ENCODE data around the gene ANKRD6. TPM values are rescaled to one million over a fixed set of nuclear protein-coding genes. Genes with fewer than 3 reads are reported as not detected.

Gene ANKRD6
- total and polyA plus RNA-seq, 3 donors from 2014 or later, result 20.9 to 52.8 (median 29.8) TPM

- H3K36me3 ChIP-seq (ENCODE audit: low read depth, missing control alignments), result no peaks in the 10 kb centered on the region
- H3K9me3 ChIP-seq, result no peaks in the 10 kb centered on the region
- H3K4me1 ChIP-seq, result peaks cover 3% of the 10 kb centered on the region
- intact Hi-C loops (cut with DNase I; ENCODE audit: low total_unique reads), result no loop called here
- H3K27me3 ChIP-seq, result no peaks in the 10 kb centered on the region
- TF ChIP-seq POLR2A (IDR thresholded peaks at IDR 0.05) (no peak), CTCF (IDR thresholded peaks at IDR 0.05) (no peak)
- WGBS, 2 donors, result 96 to 97% methylated on average over 4 of the region's 4 CpGs
- no peak overlapping the region for H3K27ac ChIP-seq
- H3K4me3 ChIP-seq, result no peak overlapping the region
- DNase-seq, result no peak
These were observed 72.9 kb downstream of the ANKRD6 start for GRCh38 chr6:89505847-89506246.

DNA sequence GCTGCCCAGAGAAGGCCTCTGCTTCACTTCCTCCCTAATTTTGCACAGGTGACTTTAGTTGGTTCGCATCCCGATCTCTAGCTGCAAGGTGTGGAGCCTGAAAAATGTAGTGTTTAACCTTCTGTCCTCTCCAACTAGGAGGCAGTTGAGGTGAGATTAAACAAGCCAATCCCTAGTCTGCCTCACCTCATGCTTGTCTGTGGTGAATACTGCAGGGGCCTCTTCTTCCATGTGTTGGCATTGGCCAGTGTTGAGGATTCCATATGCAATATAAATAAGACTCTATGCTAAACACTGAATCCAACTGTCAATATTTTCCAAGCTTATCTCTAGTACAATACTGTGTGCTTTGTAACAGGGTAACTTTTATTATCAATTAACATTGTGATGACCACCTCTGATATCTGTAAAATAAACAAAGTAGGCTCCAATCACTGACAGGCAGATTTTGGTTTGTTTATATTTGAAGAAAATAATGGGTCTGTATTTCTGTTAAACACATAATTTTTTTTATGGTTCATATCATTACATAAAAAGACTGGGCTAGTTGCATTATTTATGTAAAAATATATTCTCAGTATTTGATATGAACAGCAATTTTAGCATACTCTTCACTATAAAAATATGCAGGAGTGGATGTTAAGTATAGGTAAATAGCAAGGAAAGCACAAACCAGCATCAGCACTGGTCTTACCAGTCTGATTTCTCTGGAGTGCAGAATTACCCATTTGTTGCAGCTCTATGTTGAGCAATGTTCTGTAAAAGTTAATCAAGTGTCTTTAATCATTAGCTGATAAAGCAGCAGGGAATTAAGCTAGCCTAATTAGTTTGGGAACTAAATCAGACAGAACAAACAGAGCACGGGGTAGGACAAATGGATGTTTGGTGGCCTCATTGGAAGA lies 74.0 kb downstream of the ANKRD6 start:
- peaks cover 3% of the 10 kb centered on the region for H3K4me1 ChIP-seq
- no peak for DNase-seq
- TF ChIP-seq POLR2A (IDR thresholded peaks at IDR 0.05) (no peak), CTCF (IDR thresholded peaks at IDR 0.05) (no peak)
- no peaks in the 10 kb centered on the region for H3K36me3 ChIP-seq (ENCODE audit: low read depth, missing control alignments)
- no peaks in the 10 kb centered on the region for H3K27me3 ChIP-seq
- 85 to 88% methylated on average over 3 of the region's 3 CpGs for WGBS, 2 donors
- intact Hi-C loops (cut with DNase I; ENCODE audit: low total_unique reads), result no loop called here
- H3K4me3 ChIP-seq, result no peak overlapping the region
- H3K9me3 ChIP-seq, result no peaks in the 10 kb centered on the region
- H3K27ac ChIP-seq, result no peak overlapping the region

DNA sequence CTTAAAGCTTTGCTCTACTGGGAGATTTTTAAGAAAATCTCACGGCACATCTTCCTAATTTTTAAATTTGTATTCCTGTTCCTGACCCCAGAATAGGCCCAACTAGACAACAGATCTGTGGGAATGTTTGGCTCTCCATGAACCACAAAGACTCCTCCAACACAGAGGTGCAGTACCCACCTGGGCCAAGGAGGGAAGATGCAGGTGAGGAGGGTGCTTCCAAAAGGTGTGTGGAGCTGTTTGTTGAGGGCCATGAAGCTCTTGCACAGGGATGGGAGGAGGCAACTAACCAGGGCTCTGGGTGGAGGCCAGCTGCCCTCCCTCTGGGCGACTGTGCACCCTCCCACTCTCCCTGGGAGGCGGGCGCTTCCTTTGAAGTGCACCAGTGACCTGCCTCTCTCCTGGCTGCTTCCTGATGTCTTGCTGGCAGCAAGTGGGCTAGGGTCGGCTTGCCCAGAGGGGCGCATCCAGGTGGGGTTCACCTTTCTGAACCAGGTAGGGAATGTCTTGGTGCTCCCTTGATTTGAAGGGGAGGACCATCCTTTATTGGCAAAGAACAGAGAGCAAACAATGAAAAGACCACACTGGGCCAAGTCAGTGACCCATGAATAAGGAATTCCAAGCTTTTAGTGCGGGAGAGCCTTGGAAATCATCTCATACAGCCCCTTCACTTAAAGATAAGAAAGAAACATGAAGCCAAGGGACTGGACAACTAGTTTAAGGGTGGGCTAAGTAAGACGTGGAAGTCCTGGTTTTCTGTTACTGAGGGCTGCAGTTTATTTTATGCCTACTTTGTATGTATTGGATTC lies 76.0 kb downstream of the ANKRD6 start:
- intact Hi-C loops (cut with DNase I; ENCODE audit: low total_unique reads), result no loop called here
- no peak for TF ChIP-seq POLR2A (IDR thresholded peaks at IDR 0.05)
- TF ChIP-seq CTCF (IDR thresholded peaks at IDR 0.05), result no peak
- no peaks in the 10 kb centered on the region for H3K9me3 ChIP-seq
- no peaks in the 10 kb centered on the region for H3K27me3 ChIP-seq
- DNase-seq, result no peak
- no peak overlapping the region for H3K27ac ChIP-seq
- whole genome bisulfite sequencing, 2 donors, result 68 to 75% methylated on average over 4 to 8 of the region's 8 CpGs
- H3K4me1 ChIP-seq, result peaks cover 3% of the 10 kb centered on the region
- no peaks in the 10 kb centered on the region for H3K36me3 ChIP-seq (ENCODE audit: low read depth, missing control alignments)
- H3K4me3 ChIP-seq, result no peak overlapping the region

- intact Hi-C loops (cut with DNase I; ENCODE audit: low total_unique reads), result no loop called here
- WGBS, 2 donors, result 80 to 83% methylated on average over 3 of the region's 3 CpGs
- H3K36me3 ChIP-seq (ENCODE audit: low read depth, missing control alignments), result no peaks in the 10 kb centered on the region
- no peak for DNase-seq
- H3K4me1 ChIP-seq, result peaks cover 3% of the 10 kb centered on the region
- no peak for TF ChIP-seq POLR2A (IDR thresholded peaks at IDR 0.05)
- no peak for TF ChIP-seq CTCF (IDR thresholded peaks at IDR 0.05)
- H3K27me3 ChIP-seq, result no peaks in the 10 kb centered on the region
- H3K27ac ChIP-seq, result no peak overlapping the region
- H3K9me3 ChIP-seq, result no peaks in the 10 kb centered on the region
- no peak overlapping the region for H3K4me3 ChIP-seq
These were observed 76.9 kb downstream of the ANKRD6 start for GRCh38 chr6:89509777-89510281.
